Mesenchymal stem cell (in vitro differentiated cells and primary cell): ENCODE measurements around the gene OTX2. TPM values are rescaled to one million over a fixed set of nuclear protein-coding genes. Genes with fewer than 3 reads are reported as not detected.

Source experiments
- DNase-seq: peaks from one replicate; pipeline ENCODE4 v3.0.0-alpha.2; 2013
- H2AFZ ChIP-seq: one replicate; pipeline ENCODE4 v1.6.1; 2013; ENCODE audit warnings: low read depth, mild to moderate bottlenecking, control low read depth, inconsistent platforms, low read length, moderate library complexity
- H2AK5ac ChIP-seq: 2 replicates; pipeline ENCODE4 v1.6.1; 2013; ENCODE audit warnings: low read length, moderate library complexity, mild to moderate bottlenecking, inconsistent platforms; ENCODE audit not compliant: severe bottlenecking
- H2BK120ac ChIP-seq: one replicate; pipeline ENCODE4 v1.6.1; 2013; ENCODE audit warnings: low read depth, mild to moderate bottlenecking, inconsistent platforms, low read length, moderate library complexity
- H2BK12ac ChIP-seq, 2 experiments: one replicate each; pipeline ENCODE4 v1.6.1; 2013; ENCODE audit warnings: inconsistent platforms in 2 of 2, low read length in 2 of 2, mild to moderate bottlenecking in 2 of 2, moderate library complexity in 2 of 2, control low read depth in 1 of 2
- H2BK15ac ChIP-seq: one replicate; pipeline ENCODE4 v1.6.1; 2013; ENCODE audit warnings: mild to moderate bottlenecking, low read depth, inconsistent platforms; ENCODE audit not compliant: poor library complexity, severe bottlenecking
- H2BK5ac ChIP-seq: 2 replicates; pipeline ENCODE4 v1.6.1; 2013; ENCODE audit warnings: low read depth, mild to moderate bottlenecking, low read length, control low read depth, inconsistent platforms; ENCODE audit not compliant: poor library complexity, severe bottlenecking
- H3K14ac ChIP-seq, 2 experiments: one replicate each; pipeline ENCODE4 v1.6.1; 2013; ENCODE audit warnings: inconsistent platforms in 2 of 2, low read length in 2 of 2, control low read depth in 1 of 2, mild to moderate bottlenecking in 1 of 2, moderate library complexity in 1 of 2
- H3K18ac ChIP-seq, 2 experiments: one replicate each; pipeline ENCODE4 v1.6.1; 2013; ENCODE audit warnings: inconsistent platforms in 2 of 2, low read length in 2 of 2, control low read depth in 1 of 2, low read depth in 1 of 2, mild to moderate bottlenecking in 1 of 2
- H3K23ac ChIP-seq, 2 experiments: one replicate each; pipeline ENCODE4 v1.6.1; 2013; ENCODE audit warnings: inconsistent platforms in 2 of 2, low read length in 2 of 2, mild to moderate bottlenecking in 2 of 2, moderate library complexity in 2 of 2, control low read depth in 1 of 2
- H3K27ac ChIP-seq: 2 replicates; pipeline ENCODE4 v1.5.1; 2013; ENCODE audit warnings: mild to moderate bottlenecking, moderate library complexity, low read length, control low read depth, inconsistent platforms; ENCODE audit not compliant: poor library complexity, severe bottlenecking
- H3K27me3 ChIP-seq, 2 experiments: 2 replicates each; pipeline versions ENCODE4 v1.6.1 to v1.7.0; 2013; ENCODE audit warnings: low read length in 2 of 2, mild to moderate bottlenecking in 2 of 2, moderate library complexity in 2 of 2, control low read depth in 1 of 2, inconsistent platforms in 1 of 2; ENCODE audit not compliant: control insufficient read depth in 1 of 2, insufficient read depth in 1 of 2
- H3K36me3 ChIP-seq, 2 experiments: 2 replicates each; pipeline versions ENCODE4 v1.6.1 to v1.7.0; 2013; ENCODE audit warnings: low read length in 2 of 2, control low read depth in 1 of 2, inconsistent platforms in 1 of 2, low read depth in 1 of 2, mild to moderate bottlenecking in 1 of 2; ENCODE audit not compliant: insufficient read depth in 2 of 2, control insufficient read depth in 1 of 2
- H3K4ac ChIP-seq, 2 experiments: one replicate each; pipeline ENCODE4 v1.6.1; 2013; ENCODE audit warnings: inconsistent platforms in 2 of 2, low read length in 2 of 2, mild to moderate bottlenecking in 2 of 2, moderate library complexity in 2 of 2, control low read depth in 1 of 2, low read depth in 1 of 2
- H3K4me1 ChIP-seq: 2 replicates; pipeline ENCODE4 v1.6.1; 2013; ENCODE audit warnings: low read depth, low read length, control low read depth; ENCODE audit not compliant: control insufficient read depth, insufficient read depth
- H3K4me2 ChIP-seq: 2 replicates; pipeline ENCODE4 v1.6.1; 2013; ENCODE audit warnings: low read length, mild to moderate bottlenecking, inconsistent platforms; ENCODE audit not compliant: poor library complexity, severe bottlenecking
- H3K4me3 ChIP-seq, 2 experiments: 2 replicates each; pipeline versions ENCODE4 v1.5.1 to v1.7.0; 2013; ENCODE audit warnings: low read length in 2 of 2, mild to moderate bottlenecking in 2 of 2, control low read depth in 1 of 2, low read depth in 1 of 2; ENCODE audit not compliant: insufficient read depth in 1 of 2
- H3K79me1 ChIP-seq: replicated peaks from 2 replicates; pipeline ENCODE4 v1.6.1; 2013; ENCODE audit warnings: mild to moderate bottlenecking, control low read depth, low read length, inconsistent platforms; ENCODE audit not compliant: poor library complexity, severe bottlenecking
- H3K9ac ChIP-seq: 2 replicates; pipeline ENCODE4 v1.7.0; 2013; ENCODE audit warnings: mild to moderate bottlenecking, low read length, moderate library complexity
- H3K9me3 ChIP-seq: 2 replicates; pipeline ENCODE4 v1.7.0; 2013; ENCODE audit warnings: mild to moderate bottlenecking, low read length; ENCODE audit not compliant: control insufficient read depth
- H4K8ac ChIP-seq: one replicate; pipeline ENCODE4 v1.6.1; 2013; ENCODE audit warnings: inconsistent platforms, mild to moderate bottlenecking, low read length, moderate library complexity
- H4K91ac ChIP-seq: one replicate; pipeline ENCODE4 v1.6.1; 2013; ENCODE audit warnings: mild to moderate bottlenecking, low read length, inconsistent platforms
- WGBS: methylation state at CpG from one replicate; pipeline ENCODE4 v1.1.7; 2013; ENCODE audit warnings: mixed read lengths; 5-methylcytosine and 5-hydroxymethylcytosine counted together
- polyA plus RNA-seq, 2 experiments: library from polyadenylated mRNA; stranded (reverse); fragments of 200-250 nt; gene quantifications; one replicate each; pipeline ENCODE4 v1.2.3, GENCODE V29; 2013

The OTX2 gene
- polyA plus RNA-seq (2013, experiment 1 of 2): not detected
- polyA plus RNA-seq (2013, experiment 2 of 2): not detected

DNA sequence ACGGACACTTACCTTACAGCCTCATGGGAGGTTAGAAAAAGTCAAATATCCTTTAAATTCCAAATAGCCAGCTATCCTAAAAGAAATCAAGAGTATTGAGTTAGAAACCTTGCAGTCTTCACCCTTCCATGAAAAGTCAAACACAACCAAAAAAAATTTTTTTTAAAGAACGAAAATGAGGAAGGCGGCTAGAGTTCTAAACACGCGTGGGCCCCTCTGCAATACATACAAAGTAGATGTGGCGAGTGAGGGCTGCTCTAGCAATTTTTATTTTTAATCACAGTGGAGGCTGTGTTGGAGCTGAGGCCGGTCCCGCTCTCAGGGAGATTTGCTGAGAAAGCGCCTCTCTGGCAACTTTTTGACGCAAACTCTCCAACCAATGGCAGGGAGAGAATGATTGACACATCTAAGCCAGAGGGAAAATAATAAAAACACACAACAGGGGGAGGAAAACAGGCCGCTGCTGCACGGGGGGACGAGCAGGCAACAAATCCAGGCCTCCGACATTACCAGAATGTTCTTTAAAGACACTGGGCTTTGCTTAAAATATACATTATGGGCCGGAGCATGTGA lies at the start of gene OTX2:
TSS of gene OTX2 (minus strand) at position 333 of the 573 bp plus-strand sequence. CDS start 5,023 bp downstream, outside the sequence.
- no peak within 1 kb of the TSS for H2AK5ac ChIP-seq
- WGBS: 15% methylated on average over 6 of the region's 15 CpGs
- H4K91ac ChIP-seq: no peak within 1 kb of the TSS
- no peak within 1 kb of the TSS for H3K18ac ChIP-seq
- H3K4me1 ChIP-seq: peaks cover 23% of the 10 kb centered on the region
- no peak for DNase-seq
- H3K4me2 ChIP-seq: peak within 1 kb of the TSS; percentile 37
- no peak within 1 kb of the TSS for H2BK15ac ChIP-seq
- H2BK5ac ChIP-seq: no peak within 1 kb of the TSS
- H3K14ac ChIP-seq: no peak within 1 kb of the TSS
- H2BK12ac ChIP-seq: no peak within 1 kb of the TSS
- H3K9ac ChIP-seq: no peak within 1 kb of the TSS
- no peak within 1 kb of the TSS for H2BK120ac ChIP-seq
- H2AFZ ChIP-seq: no peak within 1 kb of the TSS
- H3K4me3 ChIP-seq: no peak within 1 kb of the TSS
- H3K27ac ChIP-seq: no peak within 1 kb of the TSS
- no peaks in the 10 kb centered on the region for H3K79me1 ChIP-seq
- H3K36me3 ChIP-seq: no peaks in the 10 kb centered on the region
- H3K23ac ChIP-seq: no peak within 1 kb of the TSS
- no peak within 1 kb of the TSS for H3K4ac ChIP-seq
- H3K27me3 ChIP-seq: peaks cover 93 to 97% of the 10 kb centered on the region in 2 experiments
- no peaks in the 10 kb centered on the region for H3K9me3 ChIP-seq
- H4K8ac ChIP-seq: no peak within 1 kb of the TSS

DNA sequence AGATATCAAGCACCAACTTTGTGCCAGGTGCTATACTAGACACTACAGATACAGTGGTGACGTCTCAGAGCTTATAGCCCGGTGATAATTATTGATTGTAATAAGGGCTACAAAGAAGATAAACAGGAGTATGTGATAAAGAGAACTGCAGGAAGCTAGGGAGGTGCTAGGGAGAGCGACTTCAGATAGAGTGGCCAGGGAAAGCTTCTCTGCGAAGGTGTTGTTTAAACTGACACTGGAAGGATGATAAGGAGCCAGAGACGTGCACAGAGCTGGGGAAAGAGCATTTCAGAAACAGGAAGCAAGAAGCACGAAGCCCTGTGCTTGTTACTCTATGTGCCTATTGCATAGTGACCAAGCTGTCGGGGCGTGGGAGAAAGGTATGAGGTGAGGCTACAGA lies 48.1 kb upstream of the OTX2 start:
- Histone ChIP-seq H3K27me3 (peaks cover 0 to 13% of the 10 kb centered on the region in 2 experiments), H3K4ac (no peak overlapping the region), H3K9me3 (no peaks in the 10 kb centered on the region), H3K4me1 (no peaks in the 10 kb centered on the region), H2BK5ac (no peak overlapping the region), H3K36me3 (no peaks in the 10 kb centered on the region), H3K4me3 (no peak overlapping the region), H3K4me2 (no peak overlapping the region), H3K23ac (no peak overlapping the region), H2AK5ac (no peak overlapping the region), H4K8ac (no peak overlapping the region), H2BK12ac (no peak overlapping the region), H3K79me1 (no peaks in the 10 kb centered on the region), H2AFZ (no peak overlapping the region), H3K27ac (no peak overlapping the region), H3K18ac (no peak overlapping the region), H2BK15ac (no peak overlapping the region), H3K14ac (no peak overlapping the region), H3K9ac (no peak overlapping the region), H2BK120ac (no peak overlapping the region), H4K91ac (no peak overlapping the region)
- 14% methylated on average over 8 of the region's 8 CpGs for WGBS
- DNase-seq: no peak

DNA sequence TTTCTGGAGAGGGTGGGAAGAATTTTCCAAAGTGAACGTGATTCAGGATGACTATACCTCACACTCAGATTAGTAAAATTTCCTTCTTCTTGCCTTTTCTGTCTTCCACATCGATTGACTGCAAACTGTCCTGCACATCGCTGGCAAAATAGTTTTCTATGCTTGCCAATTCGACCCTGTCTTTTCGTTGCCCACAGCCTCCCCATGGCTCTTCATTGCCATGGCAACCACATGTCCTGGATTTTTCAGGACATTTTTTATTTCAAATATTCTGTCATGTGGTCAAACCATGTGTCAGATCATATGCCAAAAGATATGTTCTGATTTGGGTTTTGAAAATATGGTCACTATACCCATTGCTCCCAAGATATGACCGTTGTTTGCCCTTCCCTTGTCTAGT lies 46.9 kb upstream of the OTX2 start:
- Histone ChIP-seq H4K91ac (no peak overlapping the region), H2AFZ (no peak overlapping the region), H2BK15ac (no peak overlapping the region), H3K14ac (no peak overlapping the region), H3K18ac (no peak overlapping the region), H3K27me3 (peaks cover 0 to 13% of the 10 kb centered on the region in 2 experiments), H3K4ac (no peak overlapping the region), H4K8ac (no peak overlapping the region), H3K9ac (no peak overlapping the region), H2AK5ac (no peak overlapping the region), H2BK120ac (no peak overlapping the region), H3K4me1 (no peaks in the 10 kb centered on the region), H2BK12ac (no peak overlapping the region), H2BK5ac (no peak overlapping the region), H3K4me2 (no peak overlapping the region), H3K4me3 (no peak overlapping the region), H3K79me1 (no peaks in the 10 kb centered on the region), H3K27ac (no peak overlapping the region), H3K9me3 (no peaks in the 10 kb centered on the region), H3K23ac (no peak overlapping the region), H3K36me3 (no peaks in the 10 kb centered on the region)
- no peak for DNase-seq
- 70% methylated on average over 5 of the region's 6 CpGs for WGBS

DNA sequence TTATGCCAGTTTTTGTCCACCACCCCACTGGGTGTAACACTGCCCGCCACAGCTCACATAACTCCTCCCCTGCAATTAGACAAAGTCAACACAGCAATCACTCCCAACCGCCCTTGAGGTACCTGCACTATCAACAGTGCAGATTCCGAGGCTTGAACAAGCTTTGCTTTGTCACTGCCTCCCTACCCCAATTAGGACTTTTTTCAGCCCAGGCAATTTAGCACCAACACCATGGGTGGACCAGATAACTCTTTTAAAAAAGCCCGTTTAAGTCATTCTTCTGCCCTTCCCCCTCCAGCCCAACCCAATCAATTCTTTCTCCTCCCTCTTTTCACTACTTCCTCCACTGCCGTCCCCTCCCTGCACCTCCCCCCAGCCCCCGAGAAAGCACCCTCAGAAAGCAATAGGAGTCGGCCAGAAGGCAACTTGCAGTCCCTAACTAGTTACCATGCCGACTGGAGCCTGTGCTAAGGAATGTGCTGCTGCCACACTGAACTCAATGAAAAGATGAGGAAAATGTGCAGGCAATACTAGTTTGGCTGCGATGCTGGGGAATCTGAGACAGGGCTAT lies 45.7 kb upstream of the OTX2 start:
- 3% methylated on average over 9 of the region's 9 CpGs for WGBS

More for the DNA sequence above, 45.7 kb upstream of the OTX2 start:
- no peak for DNase-seq
- peaks cover 0 to 13% of the 10 kb centered on the region in 2 experiments for H3K27me3 ChIP-seq
- H3K4ac ChIP-seq: no peak overlapping the region
- no peak overlapping the region for H3K23ac ChIP-seq
- H3K4me3 ChIP-seq: no peak overlapping the region
- no peak overlapping the region for H3K14ac ChIP-seq
- no peak overlapping the region for H2BK12ac ChIP-seq
- no peak overlapping the region for H4K8ac ChIP-seq
- no peak overlapping the region for H2BK15ac ChIP-seq
- H3K27ac ChIP-seq: no peak overlapping the region
- H3K79me1 ChIP-seq: no peaks in the 10 kb centered on the region
- no peak overlapping the region for H4K91ac ChIP-seq
- H3K36me3 ChIP-seq: no peaks in the 10 kb centered on the region
- H3K9me3 ChIP-seq: no peaks in the 10 kb centered on the region
- no peak overlapping the region for H2AK5ac ChIP-seq
- H3K4me2 ChIP-seq: no peak overlapping the region
- no peaks in the 10 kb centered on the region for H3K4me1 ChIP-seq
- no peak overlapping the region for H3K9ac ChIP-seq
- no peak overlapping the region for H2AFZ ChIP-seq
- no peak overlapping the region for H2BK5ac ChIP-seq
- no peak overlapping the region for H2BK120ac ChIP-seq
- H3K18ac ChIP-seq: no peak overlapping the region
